GM19468 (cell line): Measurements from ENCODE around the gene SMOC1.

Source experiments
- ATAC-seq: cut with Tn5 transposase; IDR thresholded peaks from one replicate; pipeline ENCODE4 v1.9.1; 2021; ENCODE audit warnings: mild to moderate bottlenecking, moderate library complexity, moderate number of reproducible peaks; ENCODE audit not compliant: unreplicated experiment; ENCODE audit errors: extremely low read depth

SMOC1 gene

DNA sequence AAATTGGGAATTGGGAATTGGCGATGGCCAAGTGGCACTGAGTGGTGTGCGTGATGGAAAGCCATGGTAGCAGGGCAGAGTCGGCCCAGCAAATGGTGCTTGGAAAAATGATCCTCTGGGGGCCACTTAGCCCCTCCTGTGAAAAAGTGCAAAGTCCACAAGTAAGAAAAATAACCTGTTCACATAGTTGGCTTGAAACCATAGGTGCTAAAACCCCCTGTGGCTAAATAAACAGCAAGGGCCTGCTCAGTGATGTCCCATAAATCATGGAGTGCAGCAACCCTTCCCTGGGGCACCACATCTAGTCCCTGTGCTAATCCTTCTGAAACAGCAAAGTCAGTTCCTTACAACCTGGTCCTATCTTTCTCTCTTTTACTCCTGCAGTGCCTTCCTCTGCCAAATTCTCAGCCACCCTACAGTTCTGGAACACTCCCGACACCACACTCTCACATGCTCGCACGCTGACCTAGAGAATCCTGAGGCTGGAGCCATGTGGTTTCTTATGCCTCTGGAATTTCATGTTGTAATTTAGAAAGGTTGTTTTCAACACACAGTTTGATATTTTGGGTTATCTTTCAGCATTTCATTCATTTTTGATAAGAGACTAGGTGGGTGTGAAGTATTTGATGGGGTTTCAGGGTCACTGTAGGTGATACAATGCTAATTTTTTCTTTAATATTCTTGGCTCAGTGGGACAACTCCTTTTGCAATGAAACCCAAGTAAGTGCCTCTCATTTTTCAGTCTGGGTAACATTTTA lies 123.6 kb downstream of the SMOC1 start:
- ATAC-seq = no peak

- no peak for ATAC-seq
Observed at GRCh38 chr14:70004791-70005190, 125.6 kb downstream of the SMOC1 start.

- no peak for ATAC-seq
Observed at GRCh38 chr14:70005281-70005805, 126.1 kb downstream of the SMOC1 start.

DNA sequence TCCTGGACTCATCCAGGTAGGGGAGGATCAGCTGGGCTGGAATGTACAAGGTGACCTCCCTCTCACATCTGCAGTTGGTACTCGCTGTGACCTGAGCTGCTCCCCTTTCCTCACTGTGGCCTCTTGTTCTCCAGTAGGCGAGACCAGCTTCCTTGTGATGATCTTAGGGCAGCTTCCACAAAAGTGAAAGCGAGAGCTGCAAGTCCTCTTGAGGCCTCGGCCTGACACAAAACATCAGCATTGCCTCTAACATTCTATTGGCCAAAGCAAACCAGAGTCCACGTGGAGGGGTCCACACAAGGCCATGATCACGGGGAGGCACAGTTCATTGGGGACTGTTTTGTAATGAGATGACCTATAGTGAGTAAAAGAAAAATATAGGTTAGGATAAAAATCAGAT lies 127.5 kb downstream of the SMOC1 start:
- ATAC-seq = no peak

DNA sequence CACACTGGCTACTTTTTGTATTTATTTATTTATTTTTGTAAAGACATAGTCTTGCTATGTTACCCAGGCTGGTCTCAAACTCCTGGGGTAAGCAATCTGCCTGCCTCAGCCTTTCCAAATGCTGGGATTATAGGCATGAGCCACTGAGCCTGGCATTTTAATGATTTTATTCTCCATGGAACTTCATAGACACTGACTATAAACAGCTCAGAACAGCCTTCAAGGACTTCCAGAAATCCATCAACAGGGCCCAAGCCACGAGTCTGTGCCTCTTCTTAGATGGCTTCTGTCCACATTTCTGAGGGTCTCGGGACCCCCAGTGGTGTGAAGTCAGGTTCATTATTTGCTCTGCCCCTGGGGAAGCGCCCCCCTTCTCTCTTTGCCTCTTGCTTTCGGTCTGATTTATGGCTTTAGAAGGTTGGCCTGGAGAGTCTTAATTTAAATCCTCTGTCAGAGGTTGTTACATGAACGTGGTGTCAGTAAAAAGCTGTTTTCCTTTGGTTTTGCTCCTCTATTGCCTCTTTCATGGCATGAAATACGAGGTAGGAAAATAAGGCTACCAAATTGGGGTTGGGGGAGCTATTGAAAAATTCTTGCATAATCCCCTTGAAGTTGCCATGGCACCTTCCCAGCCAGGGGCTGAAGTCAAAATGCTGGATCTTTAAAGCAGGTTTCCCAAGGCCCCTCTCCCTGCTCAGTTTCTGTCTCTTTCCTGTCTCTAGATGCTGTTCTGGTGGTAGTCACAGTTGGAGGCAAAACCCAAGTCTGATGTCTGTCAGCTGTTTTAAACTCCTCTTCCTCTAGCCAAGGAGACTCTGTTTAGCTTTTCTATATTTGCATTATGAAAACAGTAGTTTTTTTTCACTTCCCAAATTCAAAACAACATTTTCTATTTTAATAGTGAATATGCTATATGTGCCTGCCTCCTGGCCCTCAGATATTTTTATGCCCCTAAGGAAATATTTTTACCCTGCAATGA lies 129.4 kb downstream of the SMOC1 start:
- ATAC-seq = no peak

- ATAC-seq = no peak
Observed at GRCh38 chr14:70009961-70010360, 130.7 kb downstream of the SMOC1 start.

- no peak for ATAC-seq
Observed at GRCh38 chr14:70011098-70011497, 131.9 kb downstream of the SMOC1 start.

DNA sequence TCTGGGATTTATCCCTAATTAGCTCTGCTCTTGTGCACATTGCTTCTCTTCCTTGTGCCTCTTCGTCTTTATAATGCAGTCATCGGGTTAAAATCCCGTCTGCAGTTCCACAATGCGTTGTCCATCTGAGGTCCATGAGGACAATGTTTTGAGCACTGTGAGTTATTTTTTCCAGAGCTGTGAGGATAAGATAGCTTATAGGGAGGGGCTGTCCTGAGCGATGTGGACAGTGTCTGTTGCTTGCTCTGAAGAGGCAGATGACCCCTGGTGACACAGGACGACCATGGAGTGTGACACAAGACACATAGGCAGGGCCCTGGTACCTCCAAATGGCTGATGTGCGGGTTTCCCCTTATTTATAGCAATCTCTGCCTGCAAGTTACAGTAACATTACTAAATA lies 132.5 kb downstream of the SMOC1 start:
- no peak for ATAC-seq

DNA sequence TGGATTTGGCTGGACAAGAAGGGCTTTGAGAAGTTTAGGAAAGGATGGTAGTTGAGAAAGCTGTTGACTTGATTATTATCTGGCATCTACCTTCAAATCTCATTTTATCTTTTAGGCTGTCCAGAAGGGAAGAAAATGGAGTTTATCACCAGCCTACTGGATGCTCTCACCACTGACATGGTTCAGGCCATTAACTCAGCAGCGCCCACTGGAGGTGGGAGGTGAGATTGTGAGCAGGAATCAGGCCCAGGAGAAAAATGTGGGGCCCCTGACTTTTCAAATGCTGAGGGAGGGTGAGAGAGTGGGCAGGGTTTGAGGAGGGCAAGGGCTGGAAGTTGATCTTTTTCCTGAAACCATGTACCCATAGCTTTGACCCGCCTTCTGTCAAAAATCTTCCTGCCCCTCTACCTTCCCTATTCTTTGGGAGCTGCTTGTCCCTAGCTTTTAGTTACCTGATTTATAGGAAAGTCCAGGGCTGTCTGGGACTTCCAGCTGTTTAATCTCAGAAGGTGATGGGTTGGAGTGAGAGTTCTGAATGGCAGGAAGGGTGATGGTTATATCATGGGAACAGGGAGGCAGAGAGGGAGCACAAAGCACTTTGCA lies 134.2 kb downstream of the SMOC1 start:
- no peak for ATAC-seq

DNA sequence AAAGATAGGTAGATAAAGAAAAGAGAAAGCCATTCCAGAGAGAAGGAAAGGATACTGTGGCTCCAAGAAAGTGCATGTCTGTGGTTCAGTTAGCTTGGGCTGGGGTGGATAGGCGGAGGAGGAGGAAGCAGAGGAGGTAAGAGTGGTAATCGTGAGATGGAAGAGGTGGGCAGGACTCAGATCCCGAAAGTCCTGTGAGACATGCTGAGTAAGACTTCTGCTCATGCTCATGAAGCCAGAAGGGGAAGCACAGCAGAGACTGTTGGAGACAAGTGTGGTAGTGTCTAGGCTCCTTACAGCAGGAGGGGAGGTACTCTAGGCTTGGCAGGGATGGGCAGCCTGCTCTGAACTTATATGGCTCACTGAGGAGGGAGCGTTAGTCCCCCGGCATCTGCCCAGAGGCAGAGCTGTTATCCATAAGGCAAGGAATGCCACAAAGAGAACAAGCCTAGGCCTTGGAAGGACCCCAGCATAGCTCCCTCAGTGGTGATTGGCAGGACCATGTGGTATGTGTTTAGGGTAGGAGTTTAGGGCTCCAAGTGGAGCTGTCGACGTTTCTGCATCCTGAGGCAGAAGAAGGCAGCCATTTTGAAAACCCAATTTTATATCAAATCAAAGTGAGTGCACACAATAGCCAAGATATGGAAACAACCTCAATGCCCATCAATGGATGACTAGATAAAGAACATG lies 135.3 kb downstream of the SMOC1 start:
- no peak for ATAC-seq

DNA sequence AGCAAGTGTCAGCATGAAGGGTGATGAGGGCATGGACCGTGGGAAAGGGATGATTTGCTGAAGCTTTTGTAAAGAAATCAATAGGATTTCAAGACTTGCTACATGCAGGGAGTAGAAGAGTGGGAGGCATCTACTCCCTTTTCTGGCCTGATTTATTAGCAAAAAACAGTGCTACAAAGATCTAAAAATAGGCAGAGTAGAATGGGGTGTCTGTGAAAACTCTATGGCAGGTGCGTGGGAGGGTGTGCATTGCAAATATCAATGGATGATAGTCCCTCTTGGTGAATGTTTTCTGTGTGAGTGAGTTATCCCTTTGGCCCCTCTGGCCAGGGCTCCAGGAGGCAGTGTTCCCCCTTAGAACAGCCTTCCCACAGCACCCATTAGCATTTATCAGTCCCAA lies 139.0 kb downstream of the SMOC1 start:
- no peak for ATAC-seq

DNA sequence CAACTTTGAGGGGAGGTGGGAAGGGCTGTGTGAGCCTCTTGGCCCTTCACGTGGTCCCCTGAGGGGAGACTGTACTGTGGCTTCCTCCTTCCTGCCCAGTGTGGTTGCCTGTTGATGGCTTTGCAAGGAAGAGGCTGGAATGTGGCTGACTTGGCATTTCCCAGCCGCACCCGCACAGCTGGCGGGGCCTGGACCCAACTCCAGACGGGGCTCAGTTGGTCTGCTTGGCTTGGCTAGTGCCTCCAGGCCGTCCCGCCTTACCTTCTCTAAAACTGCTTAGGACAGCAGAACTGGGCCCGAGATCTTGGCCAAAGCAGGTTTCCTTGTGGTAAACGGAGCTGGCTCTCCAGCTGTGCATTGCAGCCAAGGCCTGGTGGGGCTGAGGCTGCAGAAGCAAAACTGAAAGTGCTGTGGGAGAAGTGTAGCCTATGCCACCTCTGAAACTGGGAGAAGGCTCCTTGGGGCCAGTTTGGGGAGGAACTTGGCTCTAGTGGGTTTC lies 139.5 kb downstream of the SMOC1 start:
- ATAC-seq = no peak

DNA sequence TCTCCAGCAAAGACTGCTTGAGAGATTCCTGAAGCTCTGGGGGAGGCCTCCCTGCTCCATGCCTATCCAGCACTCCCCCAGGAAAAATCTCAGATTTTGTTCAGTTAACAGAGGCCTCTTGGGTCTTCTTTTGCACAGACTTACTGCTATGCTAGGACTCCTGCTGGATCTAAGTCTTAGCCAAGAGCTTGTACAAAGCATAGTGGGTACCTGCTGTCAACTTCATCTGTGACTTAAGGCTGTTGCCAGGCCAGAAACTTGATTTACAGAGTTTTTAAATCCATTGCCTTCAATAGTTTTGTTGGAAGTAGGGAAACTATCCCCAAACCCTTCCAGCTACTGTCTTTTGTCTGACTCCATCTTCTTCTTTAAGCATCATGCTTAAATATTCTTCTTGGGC lies 140.5 kb downstream of the SMOC1 start:
- no peak for ATAC-seq

- no peak for ATAC-seq
Observed at GRCh38 chr14:70020352-70021170, 141.3 kb downstream of the SMOC1 start.

GRCh38 chr14:70021548-70022220 lies 142.5 kb downstream of the SMOC1 start:
- ATAC-seq = no peak

GRCh38 chr14:70022771-70023445 lies 143.7 kb downstream of the SMOC1 start:
- no peak for ATAC-seq

- no peak for ATAC-seq
Observed at GRCh38 chr14:70023871-70024270, 144.7 kb downstream of the SMOC1 start.
